ENCODE results near the gene NT5C.

The NT5C gene

GRCh38 chr17:75116737-75117136 is 14.8 kb downstream of the NT5C start:
- 97 to 99% methylated on average over 6 to 8 of the region's 9 CpGs for WGBS, 2 experiments (ENCODE audit: insufficient coverage in 2 of 2)
- H3K9me3 ChIP-seq (ENCODE audit: control insufficient read depth, low read length): no peaks in the 10 kb centered on the region
- no peak overlapping the region for H3K4me3 ChIP-seq (ENCODE audit: extremely low read depth, insufficient read depth, low read length, poor library complexity, severe bottlenecking)
- peaks cover 5% of the 10 kb centered on the region for H3K4me1 ChIP-seq (ENCODE audit: control insufficient read depth, insufficient read depth, low read length, poor library complexity, severe bottlenecking)
- no peak overlapping the region for H3K27ac ChIP-seq (ENCODE audit: low read depth, low read length, severe bottlenecking)
- H3K36me3 ChIP-seq (ENCODE audit: control insufficient read depth, insufficient read depth, low read length): peaks cover 34% of the 10 kb centered on the region

GRCh38 chr17:75115555-75115954 is 16.0 kb downstream of the NT5C start:
- Histone ChIP-seq H3K36me3 (ENCODE audit: control insufficient read depth, insufficient read depth, low read length) (peaks cover 36% of the 10 kb centered on the region), H3K9me3 (ENCODE audit: control insufficient read depth, low read length) (no peaks in the 10 kb centered on the region), H3K27ac (ENCODE audit: low read depth, low read length, severe bottlenecking) (no peak overlapping the region), H3K4me3 (ENCODE audit: extremely low read depth, insufficient read depth, low read length, poor library complexity, severe bottlenecking) (no peak overlapping the region), H3K4me1 (ENCODE audit: control insufficient read depth, insufficient read depth, low read length, poor library complexity, severe bottlenecking) (peaks cover 5% of the 10 kb centered on the region)

GRCh38 chr17:75114552-75115314 is 16.8 kb downstream of the NT5C start:
- Histone ChIP-seq H3K4me1 (ENCODE audit: control insufficient read depth, insufficient read depth, low read length, poor library complexity, severe bottlenecking) (peaks cover 5% of the 10 kb centered on the region), H3K36me3 (ENCODE audit: control insufficient read depth, insufficient read depth, low read length) (peaks cover 36% of the 10 kb centered on the region), H3K4me3 (ENCODE audit: extremely low read depth, insufficient read depth, low read length, poor library complexity, severe bottlenecking) (no peak overlapping the region), H3K9me3 (ENCODE audit: control insufficient read depth, low read length) (no peaks in the 10 kb centered on the region), H3K27ac (ENCODE audit: low read depth, low read length, severe bottlenecking) (no peak overlapping the region)
- 95 to 97% methylated on average over 10 to 14 of the region's 19 CpGs for WGBS, 2 experiments (ENCODE audit: insufficient coverage in 2 of 2)

DNA sequence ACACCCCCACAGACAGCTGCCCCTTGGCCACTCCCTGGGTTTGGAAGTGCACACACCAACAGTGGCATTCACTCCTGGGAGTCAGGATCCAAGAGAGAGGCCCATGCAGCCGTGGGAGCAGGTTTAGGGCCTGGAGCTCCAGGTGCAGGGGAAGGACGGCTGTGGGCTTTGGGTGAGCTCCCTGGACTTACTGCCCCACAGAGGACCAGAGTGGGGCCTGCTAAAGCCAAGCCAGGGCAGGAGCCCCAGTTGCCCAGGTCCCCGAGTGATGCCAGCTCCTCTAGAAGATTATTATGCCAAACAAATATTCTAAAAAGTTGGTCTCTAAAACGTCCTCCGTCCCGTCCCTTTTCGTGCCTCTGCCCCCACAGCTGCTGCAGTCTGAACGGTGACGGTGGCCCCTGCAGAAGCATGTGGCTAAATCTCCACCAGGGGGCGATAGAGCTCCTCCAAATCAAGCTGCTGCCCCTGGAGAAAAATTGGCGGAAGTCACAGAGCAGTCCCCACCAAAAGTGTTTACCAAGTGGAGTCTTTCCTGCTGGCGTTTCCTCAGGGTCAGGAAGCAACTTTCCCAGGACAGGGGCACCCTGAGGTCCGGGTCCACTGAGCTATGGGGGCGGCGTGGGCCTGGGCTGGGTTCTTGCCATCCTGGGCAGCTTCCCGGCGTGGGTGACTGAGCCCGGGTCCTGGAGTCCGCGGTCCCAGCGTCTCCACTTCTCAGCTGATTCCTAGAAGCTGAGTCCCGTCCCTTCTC is 17.6 kb downstream of the NT5C start:
- Histone ChIP-seq H3K4me3 (ENCODE audit: extremely low read depth, insufficient read depth, low read length, poor library complexity, severe bottlenecking) (no peak overlapping the region), H3K36me3 (ENCODE audit: control insufficient read depth, insufficient read depth, low read length) (peaks cover 36% of the 10 kb centered on the region), H3K9me3 (ENCODE audit: control insufficient read depth, low read length) (no peaks in the 10 kb centered on the region), H3K4me1 (ENCODE audit: control insufficient read depth, insufficient read depth, low read length, poor library complexity, severe bottlenecking) (peaks cover 5% of the 10 kb centered on the region), H3K27ac (ENCODE audit: low read depth, low read length, severe bottlenecking) (peak overlapping the region; percentile 53)
- 40 to 42% methylated on average over 20 of the region's 22 CpGs for WGBS, 2 experiments (ENCODE audit: insufficient coverage in 2 of 2)

GRCh38 chr17:75111777-75112335 is 19.7 kb downstream of the NT5C start:
- Histone ChIP-seq H3K9me3 (ENCODE audit: control insufficient read depth, low read length) (no peaks in the 10 kb centered on the region), H3K27ac (ENCODE audit: low read depth, low read length, severe bottlenecking) (no peak overlapping the region), H3K36me3 (ENCODE audit: control insufficient read depth, insufficient read depth, low read length) (peaks cover 27% of the 10 kb centered on the region), H3K4me3 (ENCODE audit: extremely low read depth, insufficient read depth, low read length, poor library complexity, severe bottlenecking) (no peak overlapping the region), H3K4me1 (ENCODE audit: control insufficient read depth, insufficient read depth, low read length, poor library complexity, severe bottlenecking) (peaks cover 5% of the 10 kb centered on the region)
- WGBS, 2 experiments (ENCODE audit: insufficient coverage in 2 of 2): 82 to 94% methylated on average over 6 to 7 of the region's 7 CpGs

GRCh38 chr17:75110234-75110937 is 21.2 kb downstream of the NT5C start:
- no peaks in the 10 kb centered on the region for H3K9me3 ChIP-seq (ENCODE audit: control insufficient read depth, low read length)
- WGBS, 2 experiments (ENCODE audit: insufficient coverage in 2 of 2): 20 to 40% methylated on average over 22 to 34 of the region's 40 CpGs
- H3K36me3 ChIP-seq (ENCODE audit: control insufficient read depth, insufficient read depth, low read length): peaks cover 19% of the 10 kb centered on the region
- peak overlapping the region; percentile 63 for H3K4me3 ChIP-seq (ENCODE audit: extremely low read depth, insufficient read depth, low read length, poor library complexity, severe bottlenecking)
- H3K4me1 ChIP-seq (ENCODE audit: control insufficient read depth, insufficient read depth, low read length, poor library complexity, severe bottlenecking): peaks cover 5% of the 10 kb centered on the region
- no peak overlapping the region for H3K27ac ChIP-seq (ENCODE audit: low read depth, low read length, severe bottlenecking)

DNA sequence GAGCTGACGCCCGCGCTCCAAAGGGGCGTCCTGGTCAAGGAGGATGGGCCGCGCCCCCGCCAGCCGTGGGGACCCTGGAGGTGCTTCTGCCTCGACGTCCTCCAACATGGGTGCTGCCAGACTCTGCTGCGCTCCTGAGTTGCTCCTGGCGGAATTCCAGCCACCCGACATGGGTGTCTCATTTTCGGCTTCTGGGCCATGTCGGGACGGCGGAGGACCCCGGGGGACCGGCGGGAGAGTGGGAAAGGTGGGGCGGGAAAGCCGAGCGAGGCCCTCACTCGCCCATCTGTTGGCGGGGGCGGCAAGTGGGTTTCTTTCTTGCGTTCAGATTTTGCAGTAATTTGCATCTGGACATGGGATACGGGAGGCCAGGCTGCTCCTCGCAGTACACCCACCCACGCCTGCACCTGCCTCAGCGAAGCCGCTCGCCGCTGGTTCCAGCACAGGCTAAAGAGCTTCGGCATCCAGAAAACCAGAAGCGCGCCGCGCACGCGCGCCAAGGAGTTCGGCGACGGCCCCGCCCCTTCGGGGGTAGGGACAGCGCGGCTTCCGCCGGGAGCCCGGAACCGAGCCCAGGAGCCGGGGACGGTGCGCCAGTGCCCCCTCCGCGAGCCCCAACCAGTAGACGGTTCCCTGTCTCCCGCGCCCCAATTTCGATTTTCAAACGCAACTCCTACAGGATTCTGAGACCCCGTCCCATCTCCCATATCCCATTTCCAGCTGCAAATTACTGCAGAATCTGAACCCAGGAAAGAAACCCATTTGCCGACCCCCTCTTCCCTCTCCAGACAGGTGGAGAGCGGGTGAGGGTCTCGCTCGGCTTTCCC is 21.9 kb downstream of the NT5C start, which contains the start of gene ARMC7:
Gene ARMC7 (plus strand): TSS at position 563 of the 827 bp plus-strand sequence. CDS start 320 bp downstream, outside the sequence.
- 2% methylated on average over 47 to 60 of the region's 68 CpGs for WGBS, 2 experiments (ENCODE audit: insufficient coverage in 2 of 2)
- Histone ChIP-seq H3K4me1 (ENCODE audit: control insufficient read depth, insufficient read depth, low read length, poor library complexity, severe bottlenecking) (peaks cover 4% of the 10 kb centered on the region), H3K9me3 (ENCODE audit: control insufficient read depth, low read length) (no peaks in the 10 kb centered on the region), H3K4me3 (ENCODE audit: extremely low read depth, insufficient read depth, low read length, poor library complexity, severe bottlenecking) (peak within 1 kb of the TSS; percentile 63), H3K36me3 (ENCODE audit: control insufficient read depth, insufficient read depth, low read length) (peaks cover 12% of the 10 kb centered on the region), H3K27ac (ENCODE audit: low read depth, low read length, severe bottlenecking) (no peak within 1 kb of the TSS)

DNA sequence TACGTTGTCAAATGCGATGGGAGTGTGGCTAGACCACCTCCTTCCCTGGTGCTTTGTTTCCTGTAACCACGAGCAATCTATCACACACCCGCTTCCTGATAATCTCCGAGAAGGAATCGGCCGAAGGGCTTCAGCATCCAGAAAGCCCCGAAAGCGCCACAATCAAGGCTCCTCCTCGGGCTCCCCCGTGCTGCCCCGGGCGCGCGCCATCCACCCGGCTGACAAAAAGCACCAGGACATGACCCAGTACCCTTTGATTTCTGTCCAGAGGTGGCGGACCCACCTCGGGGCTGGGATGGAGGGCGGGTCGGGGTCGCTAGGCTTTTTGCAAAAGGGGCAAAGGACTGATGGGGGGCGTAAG is 22.5 kb downstream of the NT5C start:
- Histone ChIP-seq H3K27ac (ENCODE audit: low read depth, low read length, severe bottlenecking) (no peak overlapping the region), H3K4me1 (ENCODE audit: control insufficient read depth, insufficient read depth, low read length, poor library complexity, severe bottlenecking) (no peaks in the 10 kb centered on the region), H3K9me3 (ENCODE audit: control insufficient read depth, low read length) (no peaks in the 10 kb centered on the region), H3K36me3 (ENCODE audit: control insufficient read depth, insufficient read depth, low read length) (peaks cover 10% of the 10 kb centered on the region), H3K4me3 (ENCODE audit: extremely low read depth, insufficient read depth, low read length, poor library complexity, severe bottlenecking) (peak overlapping the region; percentile 63)
- WGBS, 2 experiments (ENCODE audit: insufficient coverage in 2 of 2): 26 to 37% methylated on average over 20 to 21 of the region's 22 CpGs

DNA sequence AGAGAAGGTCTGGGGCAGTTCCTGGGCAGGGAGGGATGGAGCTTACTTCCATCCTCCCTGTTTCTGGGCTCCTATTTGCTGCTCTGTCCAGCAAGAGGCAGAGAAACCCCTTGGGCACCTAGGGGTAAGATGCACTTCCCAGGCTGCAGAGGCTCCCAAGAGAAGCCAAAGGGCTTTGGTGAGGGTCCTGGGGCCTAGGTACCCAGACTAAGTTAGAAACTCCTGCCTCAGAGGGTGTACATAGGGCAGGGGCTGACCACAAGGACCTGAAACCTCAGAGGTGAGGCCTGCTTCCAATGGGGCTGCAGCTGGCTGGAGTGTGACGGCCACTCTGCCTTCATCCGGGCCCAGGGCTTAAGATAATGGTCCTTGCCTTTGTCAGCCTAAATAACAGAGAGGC is 23.3 kb downstream of the NT5C start:
- WGBS, 2 experiments (ENCODE audit: insufficient coverage in 2 of 2): 83 to 91% methylated on average over 2 of the region's 2 CpGs
- H3K4me1 ChIP-seq (ENCODE audit: control insufficient read depth, insufficient read depth, low read length, poor library complexity, severe bottlenecking): no peaks in the 10 kb centered on the region
- H3K27ac ChIP-seq (ENCODE audit: low read depth, low read length, severe bottlenecking): no peak overlapping the region
- no peak overlapping the region for H3K4me3 ChIP-seq (ENCODE audit: extremely low read depth, insufficient read depth, low read length, poor library complexity, severe bottlenecking)
- H3K9me3 ChIP-seq (ENCODE audit: control insufficient read depth, low read length): no peaks in the 10 kb centered on the region
- H3K36me3 ChIP-seq (ENCODE audit: control insufficient read depth, insufficient read depth, low read length): peaks cover 10% of the 10 kb centered on the region
